SIG-M5 treated with dmso at 0.1 percent for 504 hours (cell line): Measurements from ENCODE around the gene VTI1A.
A peak's percentile ranks its signal among the peaks of the same experiment; 100 is the strongest.
"Not testable (repeated sequence)": the region's sequence is repeated elsewhere in the genome, so short reads cannot be mapped to it uniquely, and the experiment has no call there.

Source experiments
- DNase-seq: peaks from one replicate; lab custom pipeline; 2025; ENCODE audit not compliant: unreplicated experiment; lab: John Stamatoyannopoulos, UW

Gene VTI1A

GRCh38 chr10:112585960-112586359 is 138.9 kb downstream of the VTI1A start:
- DNase-seq = no peak

- no peak for DNase-seq
Measured at GRCh38 chr10:112587729-112588128, 140.7 kb downstream of the VTI1A start.

- DNase-seq = no peak
Measured at GRCh38 chr10:112588225-112588990, 141.4 kb downstream of the VTI1A start.

- DNase-seq = no peak
Measured at GRCh38 chr10:112589081-112589480, 142.1 kb downstream of the VTI1A start.

- DNase-seq = not testable (repeated sequence)
Measured at GRCh38 chr10:112590786-112591185, 143.8 kb downstream of the VTI1A start.

- DNase-seq = no peak
Measured at GRCh38 chr10:112593023-112593422, 146.0 kb downstream of the VTI1A start.

- no peak for DNase-seq
Measured at GRCh38 chr10:112601214-112602090, 154.4 kb downstream of the VTI1A start.

GRCh38 chr10:112603062-112603461 is 156.0 kb downstream of the VTI1A start:
- DNase-seq = no peak

GRCh38 chr10:112605063-112605462 is 158.0 kb downstream of the VTI1A start:
- DNase-seq = peak; percentile 7

- no peak for DNase-seq
Measured at GRCh38 chr10:112607506-112607905, 160.5 kb downstream of the VTI1A start.

GRCh38 chr10:112613620-112614019 is 166.6 kb downstream of the VTI1A start:
- no peak for DNase-seq

- no peak for DNase-seq
Measured at GRCh38 chr10:112614072-112614471, 167.1 kb downstream of the VTI1A start.

- no peak for DNase-seq
Measured at GRCh38 chr10:112614586-112614985, 167.6 kb downstream of the VTI1A start.

GRCh38 chr10:112615269-112615668 is 168.3 kb downstream of the VTI1A start:
- no peak for DNase-seq

- DNase-seq = no peak
Measured at GRCh38 chr10:112616647-112617046, 169.6 kb downstream of the VTI1A start.

- DNase-seq = no peak
Measured at GRCh38 chr10:112618814-112619213, 171.8 kb downstream of the VTI1A start.

GRCh38 chr10:112619556-112619955 is 172.5 kb downstream of the VTI1A start:
- DNase-seq = no peak

- DNase-seq = no peak
Measured at GRCh38 chr10:112622786-112623185, 175.8 kb downstream of the VTI1A start.

GRCh38 chr10:112624546-112625048 is 177.6 kb downstream of the VTI1A start:
- no peak for DNase-seq

- DNase-seq = no peak
Measured at GRCh38 chr10:112628951-112629609, 182.1 kb downstream of the VTI1A start.
